HCT116 (cell line): ENCODE data around the gene DOCK11. TPM values are rescaled to one million over a fixed set of nuclear protein-coding genes. Genes with fewer than 3 reads are reported as not detected.

ENCODE experiments used
- ATAC-seq: fragments of 200-7000 bp; cut with Tn5 transposase; 2 replicates; pipeline ENCODE4 v1.9.1; 2020; ENCODE audit warnings: mild to moderate bottlenecking, moderate library complexity
- BruUV-seq: library from RNA; stranded (reverse); fragments of 400-500 nt; replicated peaks from 2 replicates; lab custom pipeline; 2021; lab: Mats Ljungman, UMichigan
- CTCF ChIA-PET: fragments of 300-600 bp; sonication (Branson Sonifier 250); formaldehyde crosslinking; loops from one replicate; lab custom pipeline; 2021; ENCODE audit warnings: antibody characterized with exemption; lab: Charles Lee
- POLR2A ChIA-PET: fragments of 300-600, 350-600 bp; sonication (Branson Sonifier 250); formaldehyde crosslinking; loops from one replicate; lab custom pipeline; 2021; ENCODE audit warnings: antibody characterized with exemption; lab: Charles Lee
- RAD21 ChIA-PET, 2 experiments: fragments of 300-600 bp; sonication (Branson Sonifier 250); formaldehyde crosslinking; loops; one replicate each; lab custom pipeline; 2023; ENCODE audit warnings: low total read pairs in 2 of 2; ENCODE audit not compliant: uncharacterized antibody in 2 of 2, unreplicated experiment in 2 of 2, low non-redundant PET in 1 of 2; lab: Charles Lee
- DNase-seq: peaks from one replicate; pipeline ENCODE4 v3.0.0-alpha.2; 2010; ENCODE audit warnings: low read depth, low spot score
- H2AFZ ChIP-seq: fragments of 200-600 bp; shearing (Covaris generic), sonication (generic); 2 replicates; pipeline ENCODE4 v1.6.1; 2017; ENCODE audit warnings: low read depth, mixed run types, mixed read lengths, antibody characterized with exemption, low read length; ENCODE audit not compliant: poor library complexity, severe bottlenecking
- H3K27ac ChIP-seq: 2 replicates; pipeline ENCODE4 v1.5.1; 2012; ENCODE audit warnings: low read depth, low read length
- H3K27me3 ChIP-seq: fragments of 200-600 bp; sonication (generic); 2 replicates; pipeline ENCODE4 v1.6.1; 2016; ENCODE audit warnings: mixed run types, low read length, mixed read lengths; ENCODE audit not compliant: insufficient read depth
- H3K36me3 ChIP-seq, 2 experiments: fragments of 200-500 bp in 1 of 2; fragments of 200-600 bp in 1 of 2; sonication (Bioruptor generic) in 1 of 2; sonication (generic) in 1 of 2; 2 replicates each; pipeline versions ENCODE4 v1.5.1 to v1.6.1; 2014 to 2016; ENCODE audit warnings: low read length in 2 of 2, inconsistent platforms in 1 of 2, mixed read lengths in 1 of 2, mixed run types in 1 of 2; ENCODE audit not compliant: insufficient read depth in 2 of 2, control insufficient read depth in 1 of 2
- H3K4me1 ChIP-seq, 2 experiments: fragments of 200-600 bp in 1 of 2; sonication (generic) in 1 of 2; 2 replicates each; pipeline versions ENCODE4 v1.5.1 to v1.6.1; 2012 to 2017; ENCODE audit warnings: low read length in 2 of 2, inconsistent platforms in 1 of 2, mild to moderate bottlenecking in 1 of 2, mixed read lengths in 1 of 2, mixed run types in 1 of 2, moderate library complexity in 1 of 2; ENCODE audit not compliant: insufficient read depth in 2 of 2, control insufficient read depth in 1 of 2
- H3K4me2 ChIP-seq: fragments of 200-600 bp; sonication (generic); 2 replicates; pipeline ENCODE4 v1.6.1; 2017; ENCODE audit warnings: mixed run types, low read length, mixed read lengths
- H3K4me3 ChIP-seq, 2 experiments: fragments of 200-600 bp in 1 of 2; sonication (generic) in 1 of 2; replicated peaks in 1 of 2; 2 replicates each; pipeline ENCODE4 v1.5.1; 2011 to 2016; ENCODE audit warnings: low read length in 2 of 2, control low read depth in 1 of 2, low read depth in 1 of 2, mild to moderate bottlenecking in 1 of 2, mixed read lengths in 1 of 2, mixed run types in 1 of 2
- H3K79me2 ChIP-seq: fragments of 200-600 bp; sonication (generic); 2 replicates; pipeline ENCODE4 v1.6.1; 2017; ENCODE audit warnings: mild to moderate bottlenecking, mixed run types, low read length, moderate library complexity, mixed read lengths; ENCODE audit not compliant: insufficient read depth
- H3K9ac ChIP-seq: fragments of 200-600 bp; sonication (generic); 2 replicates; pipeline ENCODE4 v1.6.1; 2016; ENCODE audit warnings: low read length, mixed read lengths
- H3K9me2 ChIP-seq: fragments of 200-600 bp; sonication (generic), shearing (Covaris generic); 2 replicates; pipeline ENCODE4 v1.6.1; 2017; ENCODE audit warnings: mixed run types, mild to moderate bottlenecking, moderate library complexity; ENCODE audit not compliant: insufficient read depth
- H3K9me3 ChIP-seq, 2 experiments: fragments of 200-500 bp in 1 of 2; fragments of 200-600 bp in 1 of 2; sonication (Bioruptor generic) in 1 of 2; sonication (generic) in 1 of 2; 2 replicates each; pipeline ENCODE4 v1.6.1; 2014 to 2017; ENCODE audit warnings: low read length in 2 of 2, mixed read lengths in 2 of 2, inconsistent platforms in 1 of 2, low read depth in 1 of 2, mild to moderate bottlenecking in 1 of 2, mixed run types in 1 of 2, moderate library complexity in 1 of 2; ENCODE audit not compliant: control insufficient read depth in 1 of 2, insufficient read depth in 1 of 2
- H4K20me1 ChIP-seq: fragments of 200-600 bp; sonication (generic), shearing (Covaris generic); 2 replicates; pipeline ENCODE4 v1.6.1; 2017; ENCODE audit warnings: mixed run types, mild to moderate bottlenecking, moderate library complexity; ENCODE audit not compliant: insufficient read depth
- CBX3 ChIP-seq: IDR thresholded peaks from 2 replicates; pipeline ENCODE4 v1.6.1; 2012; ENCODE audit warnings: low read depth
- EZH2phosphoT487 ChIP-seq: fragments of 200-600 bp; IDR thresholded peaks from 2 replicates; pipeline ENCODE4 v1.6.1; 2018; ENCODE audit warnings: antibody characterized with exemption, borderline replicate concordance
- FOSL1 ChIP-seq: IDR thresholded peaks from 2 replicates; pipeline ENCODE4 v1.6.1; 2012; ENCODE audit warnings: low read depth
- JUND ChIP-seq: IDR thresholded peaks from 2 replicates; pipeline ENCODE4 v1.6.1; 2012
- POLR2A ChIP-seq: IDR thresholded peaks from 2 replicates; pipeline ENCODE4 v1.7.0; 2011; ENCODE audit warnings: borderline replicate concordance; ENCODE audit not compliant: insufficient read depth, insufficient read length; ENCODE audit errors: extremely low read depth
- SIN3A ChIP-seq: IDR thresholded peaks from 2 replicates; pipeline ENCODE4 v1.6.1; 2012; ENCODE audit warnings: low read depth
- SP1 ChIP-seq: IDR thresholded peaks from 2 replicates; pipeline ENCODE4 v1.6.1; 2012; ENCODE audit warnings: low read depth
- SRF ChIP-seq: IDR thresholded peaks from 2 replicates; pipeline ENCODE4 v1.6.1; 2012; ENCODE audit warnings: low read depth
- ZNF274 ChIP-seq: fragments of 200-500 bp; sonication (Bioruptor generic); IDR thresholded peaks from 2 replicates; pipeline ENCODE4 v1.6.1; 2014; ENCODE audit warnings: mild to moderate bottlenecking, low read depth, low read length, inconsistent platforms
- intact Hi-C: fragments of 100-400 bp; cut with micrococcal nuclease; formaldehyde crosslinking; loops from 2 replicates; pipeline ENCODE4 v1.10.0; 2022
- total RNA-seq: library from RNA; stranded (reverse); gene quantifications from one replicate; pipeline ENCODE4 v1.2.1, GENCODE V29; 2021; ENCODE audit not compliant: unreplicated experiment
- TF ChIP-seq, protein P1 (sequence below): IDR thresholded peaks from 2 replicates; pipeline ENCODE4 v1.6.1; 2011; ENCODE audit warnings: mild to moderate bottlenecking, low read length, moderate library complexity; ENCODE audit not compliant: insufficient replicate concordance; ENCODE audit errors: extremely low read depth
- TF ChIP-seq, protein P2 (sequence below): IDR thresholded peaks from 2 replicates; pipeline ENCODE4 v1.6.1; 2012
- TF ChIP-seq, protein P3 (sequence below), 3 experiments: fragments of 200-600 bp in 1 of 3; sonication (generic) in 1 of 3; IDR thresholded peaks in 2 of 3; conservative IDR thresholded peaks in 1 of 3; 2 replicates each; pipeline ENCODE4 v1.5.1; 2012 to 2017; ENCODE audit warnings: low read depth in 2 of 3, low read length in 2 of 3, antibody characterized with exemption in 1 of 3, borderline replicate concordance in 1 of 3, control low read depth in 1 of 3, mild to moderate bottlenecking in 1 of 3, mixed read lengths in 1 of 3, mixed run types in 1 of 3, moderate library complexity in 1 of 3; ENCODE audit not compliant: insufficient read depth in 1 of 3

The DOCK11 gene
- total RNA-seq, 1 experiment from 2014 or later = 0.59 TPM

DNA sequence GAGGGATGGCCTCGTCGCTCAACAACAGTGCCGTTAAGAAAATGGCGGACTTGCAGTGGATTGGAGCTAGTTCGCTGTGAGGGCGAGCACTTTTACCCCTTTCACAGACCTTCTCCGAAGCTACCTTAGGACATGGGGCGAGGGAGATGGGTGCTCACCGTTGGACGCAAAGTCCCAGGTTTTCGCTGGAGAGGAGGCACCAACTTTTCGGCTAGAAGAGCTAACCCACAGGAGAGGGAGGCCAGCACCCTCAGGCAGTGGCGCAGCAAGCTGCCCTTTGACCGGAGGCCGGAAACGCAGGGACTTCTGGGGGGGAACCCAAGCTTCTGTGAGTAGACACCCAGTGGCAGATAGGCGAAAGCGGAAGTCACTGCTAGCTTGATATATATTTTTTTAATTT lies 138.7 kb downstream of the DOCK11 start:
- H3K27me3 ChIP-seq = no peaks in the 10 kb centered on the region
- H4K20me1 ChIP-seq = no peaks in the 10 kb centered on the region
- H3K9me3 ChIP-seq = no peaks in the 10 kb centered on the region
- no TSS peak for BruUV-seq
- TF ChIP-seq, protein P1, sequence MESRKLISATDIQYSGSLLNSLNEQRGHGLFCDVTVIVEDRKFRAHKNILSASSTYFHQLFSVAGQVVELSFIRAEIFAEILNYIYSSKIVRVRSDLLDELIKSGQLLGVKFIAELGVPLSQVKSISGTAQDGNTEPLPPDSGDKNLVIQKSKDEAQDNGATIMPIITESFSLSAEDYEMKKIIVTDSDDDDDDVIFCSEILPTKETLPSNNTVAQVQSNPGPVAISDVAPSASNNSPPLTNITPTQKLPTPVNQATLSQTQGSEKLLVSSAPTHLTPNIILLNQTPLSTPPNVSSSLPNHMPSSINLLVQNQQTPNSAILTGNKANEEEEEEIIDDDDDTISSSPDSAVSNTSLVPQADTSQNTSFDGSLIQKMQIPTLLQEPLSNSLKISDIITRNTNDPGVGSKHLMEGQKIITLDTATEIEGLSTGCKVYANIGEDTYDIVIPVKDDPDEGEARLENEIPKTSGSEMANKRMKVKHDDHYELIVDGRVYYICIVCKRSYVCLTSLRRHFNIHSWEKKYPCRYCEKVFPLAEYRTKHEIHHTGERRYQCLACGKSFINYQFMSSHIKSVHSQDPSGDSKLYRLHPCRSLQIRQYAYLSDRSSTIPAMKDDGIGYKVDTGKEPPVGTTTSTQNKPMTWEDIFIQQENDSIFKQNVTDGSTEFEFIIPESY = no peak
- TF ChIP-seq SP1 = no peak
- no peak for TF ChIP-seq JUND
- no peak for TF ChIP-seq POLR2A
- no peak for TF ChIP-seq FOSL1
- TF ChIP-seq, protein P2, sequence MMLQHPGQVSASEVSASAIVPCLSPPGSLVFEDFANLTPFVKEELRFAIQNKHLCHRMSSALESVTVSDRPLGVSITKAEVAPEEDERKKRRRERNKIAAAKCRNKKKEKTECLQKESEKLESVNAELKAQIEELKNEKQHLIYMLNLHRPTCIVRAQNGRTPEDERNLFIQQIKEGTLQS = no peak
- TF ChIP-seq SRF = no peak
- TF ChIP-seq ZNF274 = no peak
- no peak for TF ChIP-seq CBX3
- TF ChIP-seq, protein P3, sequence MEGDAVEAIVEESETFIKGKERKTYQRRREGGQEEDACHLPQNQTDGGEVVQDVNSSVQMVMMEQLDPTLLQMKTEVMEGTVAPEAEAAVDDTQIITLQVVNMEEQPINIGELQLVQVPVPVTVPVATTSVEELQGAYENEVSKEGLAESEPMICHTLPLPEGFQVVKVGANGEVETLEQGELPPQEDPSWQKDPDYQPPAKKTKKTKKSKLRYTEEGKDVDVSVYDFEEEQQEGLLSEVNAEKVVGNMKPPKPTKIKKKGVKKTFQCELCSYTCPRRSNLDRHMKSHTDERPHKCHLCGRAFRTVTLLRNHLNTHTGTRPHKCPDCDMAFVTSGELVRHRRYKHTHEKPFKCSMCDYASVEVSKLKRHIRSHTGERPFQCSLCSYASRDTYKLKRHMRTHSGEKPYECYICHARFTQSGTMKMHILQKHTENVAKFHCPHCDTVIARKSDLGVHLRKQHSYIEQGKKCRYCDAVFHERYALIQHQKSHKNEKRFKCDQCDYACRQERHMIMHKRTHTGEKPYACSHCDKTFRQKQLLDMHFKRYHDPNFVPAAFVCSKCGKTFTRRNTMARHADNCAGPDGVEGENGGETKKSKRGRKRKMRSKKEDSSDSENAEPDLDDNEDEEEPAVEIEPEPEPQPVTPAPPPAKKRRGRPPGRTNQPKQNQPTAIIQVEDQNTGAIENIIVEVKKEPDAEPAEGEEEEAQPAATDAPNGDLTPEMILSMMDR (IDR thresholded peaks at IDR 0.05 in 2 of 3, conservative IDR thresholded peaks at IDR 0.05 in 1 of 3; ENCODE audit: borderline replicate concordance in 1 of 3, insufficient read depth in 1 of 3, low read depth in 2 of 3, low read length in 2 of 3) = no peak
- no peak for TF ChIP-seq SIN3A
- no peak for TF ChIP-seq EZH2phosphoT487
- intact Hi-C loops = loop anchor here (10.0 kb wide), 1 partner anchor 70 kb away; no protein-coding TSS in a partner anchor
- no peaks in the 10 kb centered on the region for H3K79me2 ChIP-seq
- no peak overlapping the region for H3K4me3 ChIP-seq
- no peak for DNase-seq
- no peaks in the 10 kb centered on the region for H3K9me2 ChIP-seq
- H3K36me3 ChIP-seq = no peaks in the 10 kb centered on the region
- ATAC-seq = no peak
- CTCF ChIA-PET = no interaction called here
- H3K4me2 ChIP-seq = no peak overlapping the region
- H2AFZ ChIP-seq = no peak overlapping the region
- POLR2A ChIA-PET = no interaction called here
- H3K27ac ChIP-seq = no peak overlapping the region
- no peak overlapping the region for H3K9ac ChIP-seq
- H3K4me1 ChIP-seq = no peaks in the 10 kb centered on the region
- RAD21 ChIA-PET = no interaction called here
